HG03025 (cell line): Measurements from ENCODE around the gene CA11.
"Not testable (repeated sequence)": the region's sequence is repeated elsewhere in the genome, so short reads cannot be mapped to it uniquely, and the experiment has no call there.

ENCODE experiments used
- ATAC-seq: cut with Tn5 transposase; IDR thresholded peaks from one replicate; pipeline ENCODE4 v1.9.1; 2021; ENCODE audit warnings: mild to moderate bottlenecking, moderate library complexity; ENCODE audit not compliant: unreplicated experiment, low FRiP score

Gene CA11

GRCh38 chr19:48670699-48671445 is 24.9 kb upstream of the CA11 start:
- no peak for ATAC-seq

- no peak for ATAC-seq
Measured at GRCh38 chr19:48669903-48670668, 24.1 kb upstream of the CA11 start.

- ATAC-seq: no peak
Measured at GRCh38 chr19:48668761-48669160, 22.8 kb upstream of the CA11 start.

GRCh38 chr19:48668332-48668731 is 22.3 kb upstream of the CA11 start:
- no peak for ATAC-seq

- ATAC-seq: no peak
Measured at GRCh38 chr19:48665786-48666185, 19.8 kb upstream of the CA11 start.

GRCh38 chr19:48664476-48664875 is 18.5 kb upstream of the CA11 start:
- no peak for ATAC-seq

GRCh38 chr19:48663667-48664066 is 17.7 kb upstream of the CA11 start:
- no peak for ATAC-seq

- ATAC-seq: no peak
Measured at GRCh38 chr19:48661711-48662090, 15.7 kb upstream of the CA11 start.

- ATAC-seq: peak; percentile 79
Measured at GRCh38 chr19:48660852-48661710, 15.1 kb upstream of the CA11 start.

- ATAC-seq: no peak
Measured at GRCh38 chr19:48659768-48660167, 13.8 kb upstream of the CA11 start.

GRCh38 chr19:48658483-48658882 is 12.5 kb upstream of the CA11 start:
- no peak for ATAC-seq

- not testable (repeated sequence) for ATAC-seq
Measured at GRCh38 chr19:48657828-48658227, 11.8 kb upstream of the CA11 start.

- no peak for ATAC-seq
Measured at GRCh38 chr19:48656840-48657474, 11.0 kb upstream of the CA11 start.

- no peak for ATAC-seq
Measured at GRCh38 chr19:48654299-48655059, 8.5 kb upstream of the CA11 start.

- no peak for ATAC-seq
Measured at GRCh38 chr19:48651683-48652048, 5.7 kb upstream of the CA11 start.

- ATAC-seq: no peak
Measured at GRCh38 chr19:48650974-48651682, 5.1 kb upstream of the CA11 start.

- no peak for ATAC-seq
Measured at GRCh38 chr19:48648134-48648533, 2.1 kb upstream of the CA11 start.

- ATAC-seq: no peak
Measured at GRCh38 chr19:48646722-48647216, 782 bp upstream of the CA11 start.

GRCh38 chr19:48645620-48646000 is 377 bp downstream of the CA11 start:
- no peak for ATAC-seq
